ENCODE measurements around the gene CYB5R3. TPM values are rescaled to one million over a fixed set of nuclear protein-coding genes. Genes with fewer than 3 reads are reported as not detected.

Gene CYB5R3
- total and polyA plus RNA-seq, 7 experiments from 2014 or later, result 34.3 to 74.1 (median 42.3) TPM

DNA sequence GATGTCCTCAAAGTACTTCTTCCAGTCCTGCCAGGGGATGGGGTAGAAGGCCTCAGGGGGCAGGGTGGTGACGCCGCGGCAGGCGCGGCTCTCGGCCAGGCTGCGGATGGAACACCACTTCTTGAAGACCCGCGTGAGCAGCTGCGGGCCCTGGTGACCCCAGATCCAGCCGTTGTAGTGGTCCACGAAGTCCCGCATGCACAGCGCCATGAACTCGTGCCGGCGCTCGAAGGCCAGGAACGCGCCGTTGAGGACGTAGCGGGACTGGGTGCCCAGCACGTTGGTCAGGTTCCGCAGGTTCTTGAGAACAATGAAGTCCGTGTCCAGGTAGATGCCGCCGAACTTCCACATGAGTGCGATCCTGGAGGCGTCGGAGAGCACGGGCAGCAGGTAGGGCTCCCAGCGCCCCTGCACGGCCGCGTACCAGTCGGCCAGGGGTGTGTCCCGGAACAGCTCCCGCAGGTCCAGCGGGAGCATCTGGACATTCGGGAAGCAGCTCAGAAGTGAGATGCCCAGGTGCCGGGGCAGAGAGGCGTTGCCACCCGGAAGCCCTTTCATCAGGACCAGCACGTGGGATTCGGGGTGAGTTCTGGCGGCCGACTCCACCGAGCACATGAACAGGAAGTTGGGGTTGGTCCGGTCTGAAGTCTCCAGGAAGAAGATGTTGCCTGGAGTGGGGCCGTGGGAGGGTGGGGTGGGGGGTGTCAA is 44.0 kb upstream of the CYB5R3 start:
- H3K4me3 ChIP-seq (ENCODE audit: low read length), result no peak overlapping the region
- DNase-seq (no peak), ATAC-seq (no peak)
- H3K27ac Mint-ChIP-seq, result no peak overlapping the region
- no peaks in the 10 kb centered on the region for H3K4me1 ChIP-seq (ENCODE audit: control insufficient read depth in 2 of 2, insufficient read depth in 2 of 2, low read length in 2 of 2)
- peaks cover 0 to 2% (median 0%) of the 10 kb centered on the region in 11 donors for H3K9me3 Mint-ChIP-seq
- no peak overlapping the region for H3K27ac ChIP-seq (ENCODE audit: low read depth, low read length)
- no peaks in the 10 kb centered on the region for H3K36me3 Mint-ChIP-seq
- H3K27me3 ChIP-seq (ENCODE audit: control insufficient read depth in 2 of 2, insufficient read depth in 2 of 2, low read length in 2 of 2), result no peaks in the 10 kb centered on the region
- intact Hi-C loops (cut with micrococcal nuclease), result no loop called here
- H3K27me3 Mint-ChIP-seq, result no peaks in the 10 kb centered on the region
- no peaks in the 10 kb centered on the region for H3K36me3 ChIP-seq (ENCODE audit: control insufficient read depth in 2 of 3, insufficient read depth in 3 of 3, low read length in 3 of 3)
- no peaks in the 10 kb centered on the region for H3K9me3 ChIP-seq (ENCODE audit: control insufficient read depth in 2 of 3, low read length in 3 of 3)
- H3K4me1 Mint-ChIP-seq, result peaks cover 0 to 6% (median 0%) of the 10 kb centered on the region in 7 donors
- H3K4me3 Mint-ChIP-seq, result no peak overlapping the region
- ChIA-PET CTCF (no interaction called here), POLR2A (no interaction called here)

GRCh38 chr22:42692239-42693054 is 43.3 kb upstream of the CYB5R3 start:
- Histone ChIP-seq H3K27ac (ENCODE audit: low read depth, low read length) (no peak overlapping the region), H3K36me3 (ENCODE audit: control insufficient read depth in 2 of 3, insufficient read depth in 3 of 3, low read length in 3 of 3) (no peaks in the 10 kb centered on the region), H3K4me3 (ENCODE audit: low read length) (no peak overlapping the region), H3K27me3 (ENCODE audit: control insufficient read depth in 2 of 2, insufficient read depth in 2 of 2, low read length in 2 of 2) (no peaks in the 10 kb centered on the region), H3K4me1 (ENCODE audit: control insufficient read depth in 2 of 2, insufficient read depth in 2 of 2, low read length in 2 of 2) (no peaks in the 10 kb centered on the region), H3K9me3 (ENCODE audit: control insufficient read depth in 2 of 3, low read length in 3 of 3) (no peaks in the 10 kb centered on the region)
- ChIA-PET POLR2A (no interaction called here), CTCF (no interaction called here)
- Mint-ChIP-seq H3K4me1 (peaks cover 0 to 6% (median 0%) of the 10 kb centered on the region in 7 donors), H3K27me3 (no peaks in the 10 kb centered on the region), H3K36me3 (no peaks in the 10 kb centered on the region), H3K4me3 (no peak overlapping the region), H3K9me3 (peaks cover 0 to 2% (median 0%) of the 10 kb centered on the region in 11 donors), H3K27ac (peak overlapping the region in 1 of 9 donors; percentile 27)
- no peak for ATAC-seq
- no peak for DNase-seq
- intact Hi-C loops (cut with micrococcal nuclease), result no loop called here

- ChIA-PET CTCF (interaction anchor here (0.7 kb wide), 1 partner anchor 419 kb away, joined by 3 read pairs; no protein-coding TSS in a partner anchor), POLR2A (no interaction called here)
- H3K4me3 Mint-ChIP-seq, result no peak overlapping the region
- H3K9me3 ChIP-seq (ENCODE audit: control insufficient read depth in 2 of 3, low read length in 3 of 3), result no peaks in the 10 kb centered on the region
- H3K27me3 ChIP-seq (ENCODE audit: control insufficient read depth in 2 of 2, insufficient read depth in 2 of 2, low read length in 2 of 2), result no peaks in the 10 kb centered on the region
- no peaks in the 10 kb centered on the region for H3K4me1 ChIP-seq (ENCODE audit: control insufficient read depth in 2 of 2, insufficient read depth in 2 of 2, low read length in 2 of 2)
- H3K27ac Mint-ChIP-seq, result no peak overlapping the region
- no peaks in the 10 kb centered on the region for H3K36me3 Mint-ChIP-seq
- H3K9me3 Mint-ChIP-seq, result peaks cover 0 to 2% (median 0%) of the 10 kb centered on the region in 11 donors
- intact Hi-C loops (cut with micrococcal nuclease), result no loop called here
- peaks cover 0 to 6% (median 0%) of the 10 kb centered on the region in 7 donors for H3K4me1 Mint-ChIP-seq
- no peaks in the 10 kb centered on the region for H3K36me3 ChIP-seq (ENCODE audit: control insufficient read depth in 2 of 3, insufficient read depth in 3 of 3, low read length in 3 of 3)
- ATAC-seq (no peak), DNase-seq (no peak)
- no peak overlapping the region for H3K4me3 ChIP-seq (ENCODE audit: low read length)
- H3K27ac ChIP-seq (ENCODE audit: low read depth, low read length), result no peak overlapping the region
- H3K27me3 Mint-ChIP-seq, result no peaks in the 10 kb centered on the region
Measured at GRCh38 chr22:42691440-42691839, 42.2 kb upstream of the CYB5R3 start.

DNA sequence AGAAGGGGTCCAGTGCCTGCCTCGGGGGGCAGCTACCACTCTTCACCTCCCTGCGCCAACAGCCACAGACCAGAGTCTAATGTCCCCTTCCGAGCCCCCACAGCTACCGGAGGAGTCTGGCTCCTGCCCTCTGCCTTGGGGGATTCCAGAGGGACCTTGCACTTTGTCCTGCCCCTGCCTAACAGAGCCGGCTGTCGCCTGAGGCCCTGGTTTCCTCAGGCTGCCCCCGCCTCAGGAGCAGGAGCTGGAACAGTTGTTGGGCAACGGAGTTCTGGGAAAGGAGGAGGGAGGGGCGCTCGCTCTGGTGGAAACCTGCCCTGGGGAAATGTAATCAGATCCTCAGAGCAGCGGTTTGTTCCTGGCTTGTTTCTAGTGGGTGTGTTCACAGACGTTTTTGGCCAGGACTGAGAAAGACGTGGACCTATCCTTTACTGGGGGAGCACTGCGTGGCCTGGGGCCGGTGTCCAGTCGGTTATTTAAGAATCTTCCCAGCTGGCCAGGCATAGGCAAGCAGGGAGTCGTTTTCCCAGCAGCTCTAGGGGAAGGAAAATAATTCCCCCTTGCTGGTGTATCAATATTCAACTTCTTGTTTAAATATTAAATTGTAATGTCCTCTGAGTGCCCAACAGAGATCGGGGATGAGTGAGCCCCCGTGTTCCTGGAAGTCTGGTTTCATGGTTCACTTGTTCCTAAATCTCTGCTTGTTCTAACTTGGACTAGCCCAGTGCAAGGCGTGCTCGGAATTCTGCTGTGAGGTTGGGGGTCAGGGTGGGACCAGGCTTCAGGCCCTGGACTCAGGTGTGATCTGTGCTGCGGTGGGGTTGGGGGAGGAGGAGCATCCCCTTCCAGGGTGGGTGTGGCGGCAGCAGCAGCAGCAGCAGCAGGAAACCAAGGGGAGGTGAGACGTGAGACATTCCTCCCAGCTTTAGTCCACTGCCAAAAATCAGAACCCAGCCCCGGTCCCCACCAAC is 39.3 kb upstream of the CYB5R3 start:
- ATAC-seq (no peak), DNase-seq (no peak)
- intact Hi-C loops (cut with micrococcal nuclease), result no loop called here
- Mint-ChIP-seq H3K4me1 (peaks cover 0 to 6% (median 0%) of the 10 kb centered on the region in 7 donors), H3K27me3 (no peaks in the 10 kb centered on the region), H3K4me3 (no peak overlapping the region), H3K9me3 (peaks cover 0 to 2% (median 0%) of the 10 kb centered on the region in 11 donors), H3K36me3 (no peaks in the 10 kb centered on the region), H3K27ac (no peak overlapping the region)
- Histone ChIP-seq H3K27me3 (ENCODE audit: control insufficient read depth in 2 of 2, insufficient read depth in 2 of 2, low read length in 2 of 2) (no peaks in the 10 kb centered on the region), H3K36me3 (ENCODE audit: control insufficient read depth in 2 of 3, insufficient read depth in 3 of 3, low read length in 3 of 3) (no peaks in the 10 kb centered on the region), H3K27ac (ENCODE audit: low read depth, low read length) (no peak overlapping the region), H3K4me3 (ENCODE audit: low read length) (no peak overlapping the region), H3K9me3 (ENCODE audit: control insufficient read depth in 2 of 3, low read length in 3 of 3) (no peaks in the 10 kb centered on the region), H3K4me1 (ENCODE audit: control insufficient read depth in 2 of 2, insufficient read depth in 2 of 2, low read length in 2 of 2) (no peaks in the 10 kb centered on the region)
- POLR2A ChIA-PET, result no interaction called here
- CTCF ChIA-PET, result no interaction called here

DNA sequence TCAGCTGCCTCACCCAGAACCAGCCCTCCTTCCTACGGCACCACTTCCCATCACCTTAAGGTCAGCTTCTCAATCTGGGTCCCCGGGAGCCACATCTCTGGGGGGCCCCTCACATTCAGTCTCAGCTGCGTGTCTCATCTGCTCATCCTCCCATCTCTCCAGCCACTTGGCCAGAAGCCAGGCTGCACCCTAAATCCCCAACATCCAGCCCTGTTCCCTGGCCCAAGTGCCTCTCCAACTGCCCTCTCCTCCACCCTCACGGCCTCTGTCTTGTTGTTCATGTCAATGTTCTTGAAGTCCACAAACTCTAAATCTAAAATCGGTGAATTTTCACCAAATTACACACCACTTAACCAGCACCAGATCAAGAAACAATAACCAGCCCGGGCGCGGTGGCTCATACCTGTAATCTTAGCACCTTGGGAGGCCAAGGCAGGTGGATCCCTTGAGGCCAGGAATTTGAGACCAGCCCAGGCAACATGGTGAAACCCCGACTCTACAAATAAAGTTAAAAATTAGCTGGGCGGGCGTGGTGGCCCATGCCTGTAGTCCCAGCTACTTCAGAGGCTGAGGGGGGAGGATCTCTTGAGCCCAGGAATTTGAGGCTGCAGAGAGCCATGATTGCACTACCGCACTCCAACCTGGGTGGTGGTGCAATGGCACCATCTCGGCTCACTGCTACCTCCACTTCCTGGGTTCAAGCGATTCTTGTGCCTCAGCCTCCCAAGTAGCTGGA is 37.7 kb upstream of the CYB5R3 start:
- H3K36me3 ChIP-seq (ENCODE audit: control insufficient read depth in 2 of 3, insufficient read depth in 3 of 3, low read length in 3 of 3), result no peaks in the 10 kb centered on the region
- Mint-ChIP-seq H3K27ac (no peak overlapping the region), H3K4me1 (no peaks in the 10 kb centered on the region), H3K9me3 (peaks cover 0 to 2% (median 0%) of the 10 kb centered on the region in 11 donors), H3K27me3 (peaks cover 0 to 4% (median 0%) of the 10 kb centered on the region in 5 donors), H3K36me3 (no peaks in the 10 kb centered on the region), H3K4me3 (no peak overlapping the region)
- no peaks in the 10 kb centered on the region for H3K4me1 ChIP-seq (ENCODE audit: control insufficient read depth in 2 of 2, insufficient read depth in 2 of 2, low read length in 2 of 2)
- H3K27ac ChIP-seq (ENCODE audit: low read depth, low read length), result no peak overlapping the region
- no peaks in the 10 kb centered on the region for H3K27me3 ChIP-seq (ENCODE audit: control insufficient read depth in 2 of 2, insufficient read depth in 2 of 2, low read length in 2 of 2)
- CTCF ChIA-PET, result no interaction called here
- H3K4me3 ChIP-seq (ENCODE audit: low read length), result no peak overlapping the region
- no peak for DNase-seq
- POLR2A ChIA-PET, result no interaction called here
- intact Hi-C loops (cut with micrococcal nuclease), result no loop called here
- H3K9me3 ChIP-seq (ENCODE audit: control insufficient read depth in 2 of 3, low read length in 3 of 3), result no peaks in the 10 kb centered on the region
- ATAC-seq, result no peak

All from naive thymus-derived CD4-positive, alpha-beta T cell (primary cell).